GM21825 (cell line): ENCODE measurements around the gene P2RY6.

Source experiments
- ATAC-seq: cut with Tn5 transposase; IDR thresholded peaks from one replicate; pipeline ENCODE4 v1.9.1; 2021; ENCODE audit warnings: mild to moderate bottlenecking, moderate library complexity; ENCODE audit not compliant: unreplicated experiment

Gene P2RY6

GRCh38 chr11:73295241-73295995 is 23.3 kb downstream of the P2RY6 start:
- no peak for ATAC-seq

GRCh38 chr11:73295996-73296318 is 23.8 kb downstream of the P2RY6 start:
- ATAC-seq: no peak

GRCh38 chr11:73296501-73297230 is 24.5 kb downstream of the P2RY6 start:
- no peak for ATAC-seq

GRCh38 chr11:73297231-73297590 is 25.1 kb downstream of the P2RY6 start:
- no peak for ATAC-seq

- ATAC-seq: no peak
Observed at GRCh38 chr11:73297702-73298101, 25.6 kb downstream of the P2RY6 start.

GRCh38 chr11:73298233-73298632 is 26.1 kb downstream of the P2RY6 start:
- no peak for ATAC-seq

DNA sequence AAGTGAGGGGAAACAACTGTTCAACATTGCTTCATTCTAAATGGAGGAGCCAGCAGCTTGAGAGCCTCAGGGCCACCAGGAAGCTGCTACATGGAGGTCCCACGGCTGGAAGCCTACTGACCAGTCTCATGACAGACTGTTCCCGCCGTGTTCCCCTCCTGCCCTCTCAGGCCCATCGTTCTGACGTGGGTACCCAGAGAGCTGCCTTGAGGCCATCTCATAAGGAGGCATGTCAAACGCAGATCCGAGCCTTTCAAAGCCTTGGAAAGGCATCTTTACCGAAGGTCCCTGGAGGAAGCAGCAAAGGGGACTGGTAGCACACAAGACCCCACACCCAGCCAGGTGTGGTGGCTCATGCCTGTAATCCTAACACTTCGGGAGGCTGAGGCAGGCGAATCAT is 27.6 kb downstream of the P2RY6 start:
- no peak for ATAC-seq

- no peak for ATAC-seq
Observed at GRCh38 chr11:73306069-73306841, 34.1 kb downstream of the P2RY6 start.

DNA sequence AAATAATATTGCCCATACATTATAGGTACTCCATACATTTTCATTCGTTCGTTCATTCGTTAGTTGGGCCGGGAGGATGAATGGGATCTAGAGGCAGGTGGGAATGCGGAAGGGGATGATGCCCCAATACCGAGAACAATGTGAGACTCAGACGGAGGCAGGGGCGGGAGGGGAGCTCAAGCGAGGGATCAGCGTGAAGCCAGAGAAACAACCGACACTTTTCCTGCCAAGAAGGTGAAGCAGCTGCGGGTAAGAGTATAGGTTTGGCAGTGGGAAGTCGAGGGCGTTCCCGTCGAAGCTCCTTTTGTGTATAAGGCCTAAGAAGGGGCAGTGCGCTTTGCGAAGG is 34.8 kb downstream of the P2RY6 start:
- ATAC-seq: no peak

DNA sequence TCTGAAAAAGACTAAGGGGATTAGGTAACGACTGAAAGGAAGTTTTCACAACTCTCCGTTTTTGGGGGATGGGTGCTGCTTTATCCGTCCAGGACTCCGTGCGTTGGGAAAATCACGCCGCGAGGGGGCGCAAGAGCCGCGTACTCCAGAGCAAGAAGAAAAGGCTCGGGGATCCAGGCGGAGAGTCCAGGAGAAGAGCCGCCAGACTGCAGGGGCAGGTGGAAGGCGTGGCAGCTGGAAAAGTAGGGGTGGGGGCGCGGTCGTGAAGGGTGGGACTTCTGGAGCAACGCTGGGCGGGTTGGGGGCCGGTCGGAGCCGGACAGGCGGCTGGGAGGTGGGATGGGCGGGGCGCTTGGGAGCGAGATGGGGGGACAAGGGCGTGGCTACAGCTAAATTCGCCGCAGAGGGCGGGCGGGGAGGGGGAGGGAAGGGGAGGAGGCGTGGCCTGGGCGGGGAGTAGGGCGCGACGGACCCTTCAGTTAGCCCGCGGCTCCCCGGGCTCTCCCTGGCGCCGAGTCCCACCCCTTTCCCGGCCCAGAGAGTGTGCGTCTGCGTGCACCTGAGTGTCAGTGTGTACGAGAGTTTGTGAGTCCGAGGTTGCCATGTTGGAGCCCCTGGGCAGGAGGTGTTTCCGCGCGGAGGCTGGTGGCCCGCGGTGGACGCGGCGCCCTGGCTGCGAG is 35.3 kb downstream of the P2RY6 start:
- ATAC-seq: peak; percentile 41

- ATAC-seq: peak; percentile 18
Observed at GRCh38 chr11:73308003-73308960, 36.1 kb downstream of the P2RY6 start, which contains the start of gene ARHGEF17. Gene ARHGEF17, plus strand, starts transcription at chr11:73308276. Its CDS starts 363 bp downstream, at chr11:73308639.

- no peak for ATAC-seq
Observed at GRCh38 chr11:73308961-73309919, 37.1 kb downstream of the P2RY6 start.

DNA sequence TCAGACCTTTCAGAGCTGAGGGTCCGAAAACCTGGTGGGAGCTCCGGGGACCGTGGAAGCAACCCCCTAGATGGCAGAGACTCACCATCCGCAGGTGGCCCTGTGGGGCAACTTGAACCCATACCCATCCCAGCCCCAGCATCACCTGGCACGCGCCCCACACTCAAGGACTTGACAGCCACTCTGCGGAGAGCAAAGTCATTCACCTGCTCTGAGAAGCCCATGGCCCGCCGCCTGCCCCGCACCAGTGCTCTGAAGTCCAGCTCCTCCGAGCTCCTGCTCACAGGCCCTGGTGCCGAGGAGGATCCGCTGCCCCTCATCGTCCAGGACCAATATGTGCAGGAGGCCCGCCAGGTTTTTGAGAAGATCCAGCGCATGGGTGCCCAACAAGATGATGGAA is 37.9 kb downstream of the P2RY6 start:
- ATAC-seq: no peak

DNA sequence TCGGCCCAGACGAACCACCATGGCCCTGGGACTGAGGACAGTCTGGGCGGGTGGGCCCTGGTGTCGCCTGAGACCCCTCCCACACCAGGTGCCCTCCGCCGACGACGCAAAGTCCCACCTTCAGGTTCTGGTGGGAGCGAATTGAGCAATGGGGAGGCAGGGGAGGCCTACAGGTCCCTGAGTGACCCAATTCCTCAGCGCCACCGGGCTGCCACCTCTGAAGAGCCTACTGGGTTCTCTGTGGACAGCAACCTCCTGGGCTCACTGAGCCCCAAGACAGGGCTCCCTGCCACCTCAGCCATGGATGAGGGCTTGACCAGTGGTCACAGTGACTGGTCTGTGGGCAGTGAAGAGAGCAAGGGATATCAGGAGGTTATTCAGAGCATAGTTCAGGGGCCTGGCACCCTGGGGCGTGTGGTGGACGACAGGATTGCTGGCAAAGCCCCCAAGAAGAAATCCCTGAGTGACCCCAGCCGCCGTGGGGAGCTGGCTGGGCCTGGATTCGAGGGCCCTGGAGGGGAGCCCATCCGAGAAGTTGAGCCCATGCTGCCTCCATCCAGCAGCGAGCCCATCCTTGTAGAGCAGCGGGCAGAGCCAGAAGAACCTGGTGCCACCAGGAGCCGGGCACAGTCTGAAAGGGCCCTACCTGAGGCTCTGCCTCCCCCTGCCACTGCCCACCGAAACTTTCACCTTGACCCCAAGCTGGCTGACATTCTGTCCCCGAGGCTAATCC is 38.7 kb downstream of the P2RY6 start:
- ATAC-seq: no peak

DNA sequence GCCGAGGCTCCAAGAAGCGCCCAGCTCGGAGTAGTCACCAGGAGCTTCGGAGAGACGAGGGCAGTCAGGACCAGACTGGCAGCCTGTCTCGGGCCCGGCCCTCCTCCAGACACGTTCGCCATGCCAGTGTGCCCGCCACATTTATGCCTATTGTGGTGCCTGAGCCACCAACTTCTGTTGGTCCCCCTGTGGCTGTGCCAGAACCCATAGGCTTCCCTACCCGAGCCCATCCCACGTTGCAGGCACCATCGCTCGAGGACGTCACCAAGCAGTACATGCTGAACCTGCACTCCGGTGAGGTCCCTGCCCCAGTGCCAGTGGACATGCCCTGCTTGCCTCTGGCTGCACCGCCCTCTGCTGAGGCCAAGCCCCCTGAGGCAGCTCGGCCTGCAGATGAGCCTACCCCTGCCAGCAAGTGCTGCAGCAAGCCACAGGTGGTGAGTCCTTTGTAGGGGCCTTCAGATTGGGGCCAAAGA is 39.3 kb downstream of the P2RY6 start:
- ATAC-seq: no peak

DNA sequence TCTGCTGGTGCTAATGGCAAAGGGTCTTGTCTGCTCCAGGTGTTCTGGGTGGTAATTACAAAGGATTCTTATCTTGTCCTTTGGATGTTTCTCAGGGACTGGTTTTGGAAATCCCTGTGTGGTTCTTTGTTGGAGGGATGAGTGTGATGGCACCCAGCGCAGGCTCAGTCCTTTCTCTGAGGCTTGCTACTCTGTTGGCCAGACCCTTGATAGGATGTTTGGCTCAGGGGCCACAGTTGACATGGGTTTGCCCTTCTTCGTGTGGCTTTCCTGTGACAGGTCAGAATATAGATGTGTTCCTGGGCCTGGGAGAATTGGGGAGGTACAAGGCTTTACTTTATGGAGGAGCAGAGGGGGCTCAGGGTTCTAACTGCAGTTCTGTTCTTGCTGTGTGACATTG is 39.9 kb downstream of the P2RY6 start:
- no peak for ATAC-seq

- no peak for ATAC-seq
Observed at GRCh38 chr11:73312851-73313327, 40.8 kb downstream of the P2RY6 start.

- ATAC-seq: no peak
Observed at GRCh38 chr11:73313652-73314051, 41.5 kb downstream of the P2RY6 start.
